ENCODE measurements around the gene NAT10.
"Not testable (repeated sequence)": the region's sequence is repeated elsewhere in the genome, so short reads cannot be mapped to it uniquely, and the experiment has no call there.

NAT10 gene

DNA sequence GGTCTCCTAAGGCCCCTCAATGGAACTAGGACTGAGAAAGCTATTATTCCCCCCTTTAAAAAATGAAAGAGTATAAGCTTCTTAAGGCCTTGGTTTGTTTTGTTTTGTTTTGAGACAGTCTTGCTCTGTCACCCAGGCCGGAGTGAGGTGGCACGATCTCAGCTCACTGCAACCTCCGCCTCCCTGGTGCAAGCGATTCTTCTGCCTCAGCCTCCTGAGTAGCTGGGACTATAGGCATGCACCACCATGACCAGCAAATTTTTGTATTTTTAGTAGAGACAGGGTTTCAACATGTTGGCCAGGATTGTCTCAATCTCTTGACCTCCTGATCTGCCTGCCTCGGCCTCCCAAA lies 75.4 kb downstream of the NAT10 start:
- not testable (repeated sequence) for H3K79me2 ChIP-seq (ENCODE audit: control insufficient read depth, insufficient read depth, low read length, unreplicated experiment); H3K4me3 ChIP-seq (ENCODE audit: low read depth, low read length); H3K4me1 ChIP-seq (ENCODE audit: control insufficient read depth, insufficient read depth, low read length, unreplicated experiment); H3K36me3 ChIP-seq (ENCODE audit: insufficient read depth, low read length); H3K27me3 ChIP-seq (ENCODE audit: insufficient read depth, low read length); H3K27ac ChIP-seq (ENCODE audit: low read depth, low read length); H2AFZ ChIP-seq (ENCODE audit: low read length, unreplicated experiment)

GRCh38 chr11:34181251-34181650 lies 75.8 kb downstream of the NAT10 start:
- Histone ChIP-seq H3K36me3 (ENCODE audit: insufficient read depth, low read length) (no peaks in the 10 kb centered on the region), H3K27ac (ENCODE audit: low read depth, low read length) (no peak overlapping the region), H2AFZ (ENCODE audit: low read length, unreplicated experiment) (no peak overlapping the region), H3K4me1 (ENCODE audit: control insufficient read depth, insufficient read depth, low read length, unreplicated experiment) (no peaks in the 10 kb centered on the region), H3K79me2 (ENCODE audit: control insufficient read depth, insufficient read depth, low read length, unreplicated experiment) (no peaks in the 10 kb centered on the region), H3K4me3 (ENCODE audit: low read depth, low read length) (no peak overlapping the region), H3K27me3 (ENCODE audit: insufficient read depth, low read length) (no peaks in the 10 kb centered on the region)

GRCh38 chr11:34181856-34182405 lies 76.5 kb downstream of the NAT10 start:
- Histone ChIP-seq H3K27ac (ENCODE audit: low read depth, low read length) (no peak overlapping the region), H3K36me3 (ENCODE audit: insufficient read depth, low read length) (no peaks in the 10 kb centered on the region), H3K4me3 (ENCODE audit: low read depth, low read length) (no peak overlapping the region), H3K79me2 (ENCODE audit: control insufficient read depth, insufficient read depth, low read length, unreplicated experiment) (no peaks in the 10 kb centered on the region), H3K4me1 (ENCODE audit: control insufficient read depth, insufficient read depth, low read length, unreplicated experiment) (no peaks in the 10 kb centered on the region), H2AFZ (ENCODE audit: low read length, unreplicated experiment) (no peak overlapping the region), H3K27me3 (ENCODE audit: insufficient read depth, low read length) (no peaks in the 10 kb centered on the region)

DNA sequence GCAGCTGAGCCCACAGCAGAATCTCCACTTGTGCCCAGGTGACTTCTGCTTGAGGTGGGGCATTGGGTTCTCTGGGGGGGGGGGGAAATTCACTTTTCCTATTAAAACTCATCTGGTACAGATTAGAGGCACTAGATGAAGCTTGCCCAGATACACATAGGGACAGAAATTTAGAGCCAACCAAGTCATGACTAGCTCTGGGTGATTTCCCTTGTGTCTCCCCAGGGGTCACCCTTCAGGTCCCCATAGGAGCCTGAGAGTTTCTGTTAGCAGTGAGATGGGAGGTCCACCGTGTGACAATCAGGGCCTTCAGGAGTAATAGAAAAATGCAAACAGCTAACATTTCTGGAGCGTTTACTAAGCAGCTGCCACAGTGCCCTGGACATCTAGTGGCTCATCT lies 77.0 kb downstream of the NAT10 start:
- Histone ChIP-seq H2AFZ (ENCODE audit: low read length, unreplicated experiment) (no peak overlapping the region), H3K27me3 (ENCODE audit: insufficient read depth, low read length) (no peaks in the 10 kb centered on the region), H3K79me2 (ENCODE audit: control insufficient read depth, insufficient read depth, low read length, unreplicated experiment) (no peaks in the 10 kb centered on the region), H3K4me3 (ENCODE audit: low read depth, low read length) (no peak overlapping the region), H3K27ac (ENCODE audit: low read depth, low read length) (no peak overlapping the region), H3K36me3 (ENCODE audit: insufficient read depth, low read length) (no peaks in the 10 kb centered on the region), H3K4me1 (ENCODE audit: control insufficient read depth, insufficient read depth, low read length, unreplicated experiment) (no peaks in the 10 kb centered on the region)

GRCh38 chr11:34182921-34183685 lies 77.7 kb downstream of the NAT10 start:
- Histone ChIP-seq H3K27ac (ENCODE audit: low read depth, low read length) (no peak overlapping the region), H3K4me1 (ENCODE audit: control insufficient read depth, insufficient read depth, low read length, unreplicated experiment) (no peaks in the 10 kb centered on the region), H3K27me3 (ENCODE audit: insufficient read depth, low read length) (no peaks in the 10 kb centered on the region), H3K79me2 (ENCODE audit: control insufficient read depth, insufficient read depth, low read length, unreplicated experiment) (no peaks in the 10 kb centered on the region), H3K4me3 (ENCODE audit: low read depth, low read length) (no peak overlapping the region), H3K36me3 (ENCODE audit: insufficient read depth, low read length) (no peaks in the 10 kb centered on the region), H2AFZ (ENCODE audit: low read length, unreplicated experiment) (no peak overlapping the region)

GRCh38 chr11:34183848-34184391 lies 78.5 kb downstream of the NAT10 start:
- Histone ChIP-seq H3K36me3 (ENCODE audit: insufficient read depth, low read length) (no peaks in the 10 kb centered on the region), H2AFZ (ENCODE audit: low read length, unreplicated experiment) (no peak overlapping the region), H3K4me3 (ENCODE audit: low read depth, low read length) (no peak overlapping the region), H3K27me3 (ENCODE audit: insufficient read depth, low read length) (no peaks in the 10 kb centered on the region), H3K4me1 (ENCODE audit: control insufficient read depth, insufficient read depth, low read length, unreplicated experiment) (no peaks in the 10 kb centered on the region), H3K27ac (ENCODE audit: low read depth, low read length) (no peak overlapping the region), H3K79me2 (ENCODE audit: control insufficient read depth, insufficient read depth, low read length, unreplicated experiment) (no peaks in the 10 kb centered on the region)

DNA sequence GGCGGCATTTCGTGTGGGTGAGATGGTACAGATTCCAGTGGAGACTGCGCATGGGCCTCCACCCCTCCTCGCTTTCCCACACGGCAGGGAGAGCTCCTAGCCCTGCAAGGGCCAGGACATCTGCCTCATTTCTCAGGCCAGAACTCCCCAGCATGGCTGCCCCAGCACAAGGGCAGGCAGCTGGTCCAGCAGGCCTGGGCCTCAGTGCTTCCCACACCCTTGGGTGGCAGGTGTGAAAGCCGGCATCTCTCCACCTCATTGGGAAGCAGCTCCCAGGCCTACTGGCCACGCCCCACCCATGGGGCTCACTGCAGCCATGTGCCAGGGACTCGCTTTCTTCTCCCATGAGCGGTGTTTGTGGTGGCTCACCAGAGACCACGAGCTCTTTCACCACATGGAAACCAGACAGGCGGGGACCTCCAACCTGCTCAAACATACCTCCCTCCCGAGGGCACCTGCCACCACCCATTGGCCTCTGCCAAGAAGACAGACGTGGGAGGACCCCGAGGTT lies 79.1 kb downstream of the NAT10 start:
- no peaks in the 10 kb centered on the region for H3K36me3 ChIP-seq (ENCODE audit: insufficient read depth, low read length)
- H3K4me3 ChIP-seq (ENCODE audit: low read depth, low read length): no peak overlapping the region
- no peak overlapping the region for H3K27ac ChIP-seq (ENCODE audit: low read depth, low read length)
- no peaks in the 10 kb centered on the region for H3K4me1 ChIP-seq (ENCODE audit: control insufficient read depth, insufficient read depth, low read length, unreplicated experiment)
- no peaks in the 10 kb centered on the region for H3K27me3 ChIP-seq (ENCODE audit: insufficient read depth, low read length)
- H2AFZ ChIP-seq (ENCODE audit: low read length, unreplicated experiment): no peak overlapping the region
- no peaks in the 10 kb centered on the region for H3K79me2 ChIP-seq (ENCODE audit: control insufficient read depth, insufficient read depth, low read length, unreplicated experiment)

GRCh38 chr11:34185926-34186841 lies 80.8 kb downstream of the NAT10 start:
- no peak overlapping the region for H3K4me3 ChIP-seq (ENCODE audit: low read depth, low read length)
- no peaks in the 10 kb centered on the region for H3K79me2 ChIP-seq (ENCODE audit: control insufficient read depth, insufficient read depth, low read length, unreplicated experiment)
- no peak overlapping the region for H2AFZ ChIP-seq (ENCODE audit: low read length, unreplicated experiment)
- no peak overlapping the region for H3K27ac ChIP-seq (ENCODE audit: low read depth, low read length)
- no peaks in the 10 kb centered on the region for H3K4me1 ChIP-seq (ENCODE audit: control insufficient read depth, insufficient read depth, low read length, unreplicated experiment)
- no peaks in the 10 kb centered on the region for H3K27me3 ChIP-seq (ENCODE audit: insufficient read depth, low read length)
- no peaks in the 10 kb centered on the region for H3K36me3 ChIP-seq (ENCODE audit: insufficient read depth, low read length)

- H2AFZ ChIP-seq (ENCODE audit: low read length, unreplicated experiment): no peak overlapping the region
- H3K27me3 ChIP-seq (ENCODE audit: insufficient read depth, low read length): no peaks in the 10 kb centered on the region
- peaks cover 13% of the 10 kb centered on the region for H3K4me1 ChIP-seq (ENCODE audit: control insufficient read depth, insufficient read depth, low read length, unreplicated experiment)
- H3K27ac ChIP-seq (ENCODE audit: low read depth, low read length): no peak overlapping the region
- H3K79me2 ChIP-seq (ENCODE audit: control insufficient read depth, insufficient read depth, low read length, unreplicated experiment): no peaks in the 10 kb centered on the region
- H3K36me3 ChIP-seq (ENCODE audit: insufficient read depth, low read length): no peaks in the 10 kb centered on the region
- no peak overlapping the region for H3K4me3 ChIP-seq (ENCODE audit: low read depth, low read length)
These were observed 82.8 kb downstream of the NAT10 start for GRCh38 chr11:34188181-34188580.

GRCh38 chr11:34189191-34189590 lies 83.8 kb downstream of the NAT10 start:
- Histone ChIP-seq H3K27me3 (ENCODE audit: insufficient read depth, low read length) (no peaks in the 10 kb centered on the region), H3K4me1 (ENCODE audit: control insufficient read depth, insufficient read depth, low read length, unreplicated experiment) (peaks cover 20% of the 10 kb centered on the region), H3K79me2 (ENCODE audit: control insufficient read depth, insufficient read depth, low read length, unreplicated experiment) (no peaks in the 10 kb centered on the region), H2AFZ (ENCODE audit: low read length, unreplicated experiment) (no peak overlapping the region), H3K4me3 (ENCODE audit: low read depth, low read length) (no peak overlapping the region), H3K36me3 (ENCODE audit: insufficient read depth, low read length) (no peaks in the 10 kb centered on the region), H3K27ac (ENCODE audit: low read depth, low read length) (no peak overlapping the region)

All from ACC112 (cell line).